NCI-H1105 treated with DMSO at 0.1 percent for 48 hours (cell line): ENCODE results near the gene PLBD2.

Experiments used
- DNase-seq: peaks from one replicate; lab custom pipeline; 2025; lab: John Stamatoyannopoulos, UW

The PLBD2 gene

GRCh38 chr12:113393749-113394148 is 35.4 kb downstream of the PLBD2 start:
- no peak for DNase-seq

GRCh38 chr12:113395119-113395518 is 36.7 kb downstream of the PLBD2 start:
- no peak for DNase-seq

GRCh38 chr12:113396200-113396599 is 37.8 kb downstream of the PLBD2 start:
- DNase-seq = no peak

GRCh38 chr12:113396828-113397496 is 38.6 kb downstream of the PLBD2 start:
- no peak for DNase-seq

- no peak for DNase-seq
These were observed 39.3 kb downstream of the PLBD2 start for GRCh38 chr12:113397497-113398197.

GRCh38 chr12:113398346-113399290 is 40.2 kb downstream of the PLBD2 start:
- no peak for DNase-seq

GRCh38 chr12:113399490-113399889 is 41.1 kb downstream of the PLBD2 start:
- no peak for DNase-seq

GRCh38 chr12:113400362-113400761 is 42.0 kb downstream of the PLBD2 start:
- no peak for DNase-seq

- DNase-seq = no peak
These were observed 42.9 kb downstream of the PLBD2 start for GRCh38 chr12:113401066-113402000.

GRCh38 chr12:113402586-113403260 is 44.3 kb downstream of the PLBD2 start:
- no peak for DNase-seq

GRCh38 chr12:113403435-113404415 is 45.3 kb downstream of the PLBD2 start, which contains the start of gene SDS:
SDS (minus strand) TSS chr12:113403887; CDS start chr12:113399708, 4,179 bp downstream.
- peak; percentile 10 for DNase-seq

- no peak for DNase-seq
These were observed 47.3 kb downstream of the PLBD2 start for GRCh38 chr12:113405694-113406093.

- no peak for DNase-seq
These were observed 49.7 kb downstream of the PLBD2 start for GRCh38 chr12:113407931-113408600.

- no peak for DNase-seq
These were observed 50.4 kb downstream of the PLBD2 start for GRCh38 chr12:113408756-113409298.

GRCh38 chr12:113409462-113410124 is 51.2 kb downstream of the PLBD2 start:
- DNase-seq = no peak

GRCh38 chr12:113413488-113413939 is 55.1 kb downstream of the PLBD2 start:
- DNase-seq = no peak

GRCh38 chr12:113414519-113415038 is 56.2 kb downstream of the PLBD2 start:
- no peak for DNase-seq
